HCT116 (cell line): ENCODE data around the gene CPT1A.

Experiments
- CBX3 ChIP-seq: IDR thresholded peaks from 2 replicates; pipeline ENCODE4 v1.6.1; 2012; ENCODE audit warnings: low read depth
- CEBPB ChIP-seq: IDR thresholded peaks from 2 replicates; pipeline ENCODE4 v1.6.1; 2012; ENCODE audit warnings: low read depth
- CTCF ChIP-seq, 3 experiments: fragments of 200-600 bp in 1 of 3; sonication (generic) in 1 of 3; IDR thresholded peaks in 2 of 3; conservative IDR thresholded peaks in 1 of 3; 2 replicates each; pipeline ENCODE4 v1.5.1; 2012 to 2017; ENCODE audit warnings: low read depth in 2 of 3, low read length in 2 of 3, antibody characterized with exemption in 1 of 3, borderline replicate concordance in 1 of 3, control low read depth in 1 of 3, mild to moderate bottlenecking in 1 of 3, mixed read lengths in 1 of 3, mixed run types in 1 of 3, moderate library complexity in 1 of 3; ENCODE audit not compliant: insufficient read depth in 1 of 3
- EZH2 ChIP-seq: fragments of 200-600 bp; sonication (generic); IDR thresholded peaks from 2 replicates; pipeline ENCODE4 v1.6.1; 2017; ENCODE audit warnings: antibody characterized with exemption, mixed run types
- MAX ChIP-seq: IDR thresholded peaks from 2 replicates; pipeline ENCODE4 v1.6.1; 2012
- RAD21 ChIP-seq: IDR thresholded peaks from 2 replicates; pipeline ENCODE4 v1.6.1; 2012; ENCODE audit warnings: low read depth, mild to moderate bottlenecking

- TF ChIP-seq CTCF (IDR thresholded peaks at IDR 0.05 in 2 of 3, conservative IDR thresholded peaks at IDR 0.05 in 1 of 3; ENCODE audit: borderline replicate concordance in 1 of 3, insufficient read depth in 1 of 3, low read depth in 2 of 3, low read length in 2 of 3) (no peak), MAX (no peak), EZH2 (no peak), CBX3 (no peak), RAD21 (no peak), CEBPB (no peak)
Observed at GRCh38 chr11:68867066-68867465, 25.4 kb upstream of the CPT1A start.
